Brain microvascular endothelial cell (primary cell): ENCODE results near the gene REN.

Experiments used
- DNase-seq: peaks from one replicate; pipeline ENCODE4 v3.0.0-alpha.2; 2020
- H3K27ac ChIP-seq: fragments of 250-450 bp; sonication (Bioruptor Pico); 2 replicates; pipeline ENCODE4 v1.5.1; 2020; ENCODE audit warnings: mild to moderate bottlenecking, moderate library complexity
- H3K27me3 ChIP-seq: fragments of 250-450 bp; sonication (Bioruptor Pico); replicated peaks from 2 replicates; pipeline ENCODE4 v1.5.1; 2020; ENCODE audit warnings: mild to moderate bottlenecking
- H3K36me3 ChIP-seq: fragments of 250-450 bp; sonication (Bioruptor Pico); replicated peaks from 2 replicates; pipeline ENCODE4 v1.5.1; 2020; ENCODE audit warnings: mild to moderate bottlenecking
- H3K4me3 ChIP-seq: 2 replicates; pipeline ENCODE4 v1.5.1; 2011; ENCODE audit warnings: low read depth, mild to moderate bottlenecking, control low read depth, low read length, moderate library complexity
- in situ Hi-C: cut with HindIII; loops from 2 replicates; pipeline ENCODE4 v1.10.0; 2017; ENCODE audit warnings: low sequenced_read_pairs, low pct_ligation_motif_present
- TF ChIP-seq, protein P1 (sequence below): IDR thresholded peaks from 2 replicates; pipeline ENCODE4 v1.5.1; 2011; ENCODE audit warnings: low read depth, mild to moderate bottlenecking, moderate library complexity, low read length, control low read depth, inconsistent platforms; ENCODE audit errors: missing control alignments

Gene REN

DNA sequence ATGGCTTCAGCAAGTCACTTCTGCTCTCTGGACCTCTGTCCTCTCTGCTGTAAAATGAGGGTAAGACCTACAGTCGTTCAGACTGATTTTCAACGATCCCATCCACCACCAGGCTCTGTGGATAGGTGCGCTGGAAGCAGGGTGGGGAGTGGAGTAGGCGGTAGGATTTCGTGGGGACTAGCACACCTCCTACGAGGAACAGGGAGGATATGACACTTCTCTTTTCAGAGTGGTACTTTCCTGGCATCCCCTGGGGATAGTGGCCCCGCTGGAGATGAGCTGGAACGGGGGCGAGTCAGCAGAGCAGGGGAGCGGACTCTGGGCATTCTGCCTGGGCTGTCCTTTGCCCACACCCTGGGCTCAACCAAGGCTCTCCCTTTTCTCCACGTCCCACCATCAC is 32.0 kb downstream of the REN start:
- in situ Hi-C loops, result loop anchor here (25.0 kb wide), 1 partner anchor 272 kb away; the partner anchor contains the start of gene SNRPE
- no peak for DNase-seq
- TF ChIP-seq, protein P1, sequence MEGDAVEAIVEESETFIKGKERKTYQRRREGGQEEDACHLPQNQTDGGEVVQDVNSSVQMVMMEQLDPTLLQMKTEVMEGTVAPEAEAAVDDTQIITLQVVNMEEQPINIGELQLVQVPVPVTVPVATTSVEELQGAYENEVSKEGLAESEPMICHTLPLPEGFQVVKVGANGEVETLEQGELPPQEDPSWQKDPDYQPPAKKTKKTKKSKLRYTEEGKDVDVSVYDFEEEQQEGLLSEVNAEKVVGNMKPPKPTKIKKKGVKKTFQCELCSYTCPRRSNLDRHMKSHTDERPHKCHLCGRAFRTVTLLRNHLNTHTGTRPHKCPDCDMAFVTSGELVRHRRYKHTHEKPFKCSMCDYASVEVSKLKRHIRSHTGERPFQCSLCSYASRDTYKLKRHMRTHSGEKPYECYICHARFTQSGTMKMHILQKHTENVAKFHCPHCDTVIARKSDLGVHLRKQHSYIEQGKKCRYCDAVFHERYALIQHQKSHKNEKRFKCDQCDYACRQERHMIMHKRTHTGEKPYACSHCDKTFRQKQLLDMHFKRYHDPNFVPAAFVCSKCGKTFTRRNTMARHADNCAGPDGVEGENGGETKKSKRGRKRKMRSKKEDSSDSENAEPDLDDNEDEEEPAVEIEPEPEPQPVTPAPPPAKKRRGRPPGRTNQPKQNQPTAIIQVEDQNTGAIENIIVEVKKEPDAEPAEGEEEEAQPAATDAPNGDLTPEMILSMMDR, result no peak
- Histone ChIP-seq H3K27ac (no peak overlapping the region), H3K4me3 (no peak overlapping the region), H3K27me3 (no peaks in the 10 kb centered on the region), H3K36me3 (no peaks in the 10 kb centered on the region)

DNA sequence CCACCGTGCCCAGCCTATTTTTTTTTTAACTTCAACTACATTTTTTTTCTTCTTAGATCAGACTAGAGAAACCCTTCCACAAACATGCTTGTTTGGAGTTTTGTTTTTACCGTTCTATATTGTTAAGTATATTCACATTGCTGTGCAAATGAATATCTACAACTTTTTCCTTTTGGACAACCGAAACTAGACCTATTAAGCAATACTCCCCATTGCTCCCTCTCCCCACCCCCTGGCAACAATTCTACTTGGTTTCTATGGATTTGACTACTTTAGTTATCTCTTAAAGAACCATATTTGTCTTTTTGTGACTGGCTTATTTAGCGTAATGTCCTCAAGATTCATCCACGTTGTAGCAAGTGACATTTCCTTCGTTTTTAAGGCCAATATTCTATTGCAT is 33.4 kb downstream of the REN start:
- DNase-seq, result no peak
- no peaks in the 10 kb centered on the region for H3K36me3 ChIP-seq
- H3K27me3 ChIP-seq, result no peaks in the 10 kb centered on the region
- H3K4me3 ChIP-seq, result no peak overlapping the region
- H3K27ac ChIP-seq, result no peak overlapping the region
- in situ Hi-C loops, result loop anchor here (25.0 kb wide), 1 partner anchor 270 kb away; the partner anchor contains the start of gene SNRPE
- TF ChIP-seq, protein P1, result no peak

DNA sequence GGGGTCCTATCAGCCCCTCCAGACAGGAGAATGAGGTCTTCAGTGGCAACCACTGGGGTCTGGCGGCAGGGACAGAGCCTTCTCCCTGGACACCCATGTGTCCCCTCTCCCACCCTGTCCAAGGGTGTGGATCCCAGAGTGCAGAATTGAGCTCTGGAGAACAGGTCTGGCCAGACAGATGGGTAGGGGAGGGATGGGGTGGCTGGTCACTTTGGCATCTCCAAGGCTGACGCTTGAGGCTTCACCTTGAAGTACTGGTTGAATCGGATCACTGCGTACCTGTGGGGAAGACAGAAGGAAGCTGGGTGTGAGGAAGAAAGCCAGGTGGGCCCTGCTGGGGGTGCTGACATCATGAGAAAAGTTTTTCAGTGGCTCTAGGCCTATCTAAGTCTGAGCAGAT is 34.2 kb downstream of the REN start:
- H3K4me3 ChIP-seq, result no peak overlapping the region
- DNase-seq, result no peak
- H3K27ac ChIP-seq, result no peak overlapping the region
- TF ChIP-seq, protein P1, result no peak
- no peaks in the 10 kb centered on the region for H3K36me3 ChIP-seq
- no peaks in the 10 kb centered on the region for H3K27me3 ChIP-seq
- in situ Hi-C loops, result loop anchor here (25.0 kb wide), 1 partner anchor 270 kb away; the partner anchor contains the start of gene SNRPE

DNA sequence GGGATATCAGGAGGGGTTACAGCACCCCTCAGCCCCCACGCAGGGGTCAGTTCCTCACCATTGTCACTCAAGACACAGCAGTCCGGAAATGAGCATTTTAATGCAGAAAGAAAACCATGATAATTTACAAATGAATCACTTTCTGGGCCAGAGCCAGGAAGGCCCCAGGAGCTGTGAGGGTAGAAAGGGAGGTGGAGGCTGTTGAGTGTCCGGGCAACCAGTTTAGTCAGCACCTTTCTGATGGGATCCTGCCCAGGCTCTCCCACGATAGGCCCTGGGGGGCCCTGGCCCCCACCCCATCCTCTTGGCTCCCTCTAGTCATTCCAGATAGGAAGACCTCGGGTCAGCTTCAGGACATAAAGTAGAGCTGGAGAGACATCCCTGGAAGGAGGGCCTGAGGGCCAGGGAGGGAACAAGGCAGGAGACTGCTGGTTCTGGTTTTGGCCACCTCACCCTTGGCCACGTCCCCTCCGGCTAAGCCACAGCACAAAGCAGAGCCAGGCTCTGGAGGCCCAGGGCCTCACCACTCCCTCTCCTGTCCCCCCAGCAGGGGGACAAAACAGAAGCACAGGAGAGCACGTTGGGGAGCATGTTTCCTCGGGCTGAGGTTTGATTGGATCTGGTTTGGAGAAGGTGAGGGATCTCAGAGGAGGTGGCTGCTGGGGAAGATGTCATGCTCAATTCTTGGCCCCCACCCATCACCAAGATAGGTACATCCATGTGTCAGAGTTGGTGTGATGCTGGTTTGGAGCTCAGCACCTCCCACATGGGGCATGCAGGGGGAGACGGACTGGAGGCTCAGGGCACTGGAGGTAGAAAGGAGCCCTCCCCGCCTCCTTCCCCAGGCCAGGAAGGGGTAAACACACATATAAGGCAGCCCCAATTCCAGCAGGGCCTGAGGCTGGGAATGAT is 34.9 kb downstream of the REN start:
- TF ChIP-seq, protein P1, result peak; percentile 42
- Histone ChIP-seq H3K36me3 (no peaks in the 10 kb centered on the region), H3K4me3 (no peak overlapping the region), H3K27ac (peak overlapping the region; percentile 14), H3K27me3 (no peaks in the 10 kb centered on the region)
- peak; percentile 82 for DNase-seq
- in situ Hi-C loops, result loop anchor here (25.0 kb wide), 1 partner anchor 269 kb away; the partner anchor contains the start of gene SNRPE

DNA sequence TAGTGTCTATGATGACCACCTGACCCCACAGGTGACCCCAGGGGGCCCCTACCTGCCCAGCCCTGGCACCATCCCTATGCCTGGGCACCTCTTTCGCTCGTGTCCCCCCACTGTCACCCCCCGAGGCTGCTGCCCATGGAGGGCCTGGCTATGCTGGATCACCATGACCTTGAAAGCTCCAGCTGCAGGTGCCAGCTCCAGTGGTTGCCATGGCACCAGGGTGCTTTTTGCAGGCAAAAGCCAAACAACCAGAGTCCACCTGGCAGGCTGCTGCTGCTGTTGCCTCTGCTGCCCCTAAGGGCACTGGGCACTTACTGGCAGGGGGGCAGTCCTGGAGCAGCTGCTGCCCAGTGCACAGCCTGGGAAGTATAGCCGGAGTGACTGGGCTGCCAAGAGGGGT is 36.0 kb downstream of the REN start:
- TF ChIP-seq, protein P1, result no peak

More for the DNA sequence above, 36.0 kb downstream of the REN start:
- no peaks in the 10 kb centered on the region for H3K27me3 ChIP-seq
- no peak overlapping the region for H3K4me3 ChIP-seq
- in situ Hi-C loops, result loop anchor here (25.0 kb wide), 1 partner anchor 268 kb away; the partner anchor contains the start of gene SNRPE
- no peak for DNase-seq
- no peak overlapping the region for H3K27ac ChIP-seq
- H3K36me3 ChIP-seq, result no peaks in the 10 kb centered on the region
